ENCODE data around the gene PLEKHH2. TPM values are rescaled to one million over a fixed set of nuclear protein-coding genes. Genes with fewer than 3 reads are reported as not detected.
A peak's percentile ranks its signal among the peaks of the same experiment; 100 is the strongest.

PLEKHH2 gene
- total and polyA plus RNA-seq, 2 of the 13 experiments (the other 11 are each of a cell fraction or from before 2014, with no cell fraction given) = 1.1 to 3.0 TPM

DNA sequence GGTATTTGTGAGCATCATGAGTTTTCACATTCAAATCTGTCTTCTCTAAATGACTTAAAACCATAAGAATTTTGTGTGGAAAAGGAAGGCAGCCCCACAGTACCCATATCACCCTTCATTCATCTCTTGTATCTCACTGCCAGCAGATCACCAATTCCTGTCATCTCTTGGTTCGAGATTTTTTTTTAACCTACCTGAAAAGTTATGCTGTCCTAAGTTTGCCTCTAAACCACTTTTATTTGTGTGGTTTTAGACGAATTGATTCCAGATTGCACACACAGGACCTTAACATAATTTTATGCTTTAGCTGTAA, 169.6 kb downstream of the PLEKHH2 start (continued):
- TF ChIP-seq HNF1A (IDR thresholded peaks at IDR 0.05; ENCODE audit: low read depth) (peak; percentile 76; the same call in 1 of the 2 replicates), HNF1A (CRISPR knock-in tag; IDR thresholded peaks at IDR 0.05; ENCODE audit: borderline replicate concordance) (peak; percentile 8; the same call in 1 of the 2 replicates), TBX3 (IDR thresholded peaks at IDR 0.05; ENCODE audit: borderline replicate concordance) (no peak), ZNF510 (CRISPR knock-in tag; IDR thresholded peaks at IDR 0.05; ENCODE audit: low read depth) (no peak), CEBPB (IDR thresholded peaks at IDR 0.05; ENCODE audit: borderline replicate concordance, low read depth, low read length) (no peak)
- TF ChIP-seq, protein P1, sequence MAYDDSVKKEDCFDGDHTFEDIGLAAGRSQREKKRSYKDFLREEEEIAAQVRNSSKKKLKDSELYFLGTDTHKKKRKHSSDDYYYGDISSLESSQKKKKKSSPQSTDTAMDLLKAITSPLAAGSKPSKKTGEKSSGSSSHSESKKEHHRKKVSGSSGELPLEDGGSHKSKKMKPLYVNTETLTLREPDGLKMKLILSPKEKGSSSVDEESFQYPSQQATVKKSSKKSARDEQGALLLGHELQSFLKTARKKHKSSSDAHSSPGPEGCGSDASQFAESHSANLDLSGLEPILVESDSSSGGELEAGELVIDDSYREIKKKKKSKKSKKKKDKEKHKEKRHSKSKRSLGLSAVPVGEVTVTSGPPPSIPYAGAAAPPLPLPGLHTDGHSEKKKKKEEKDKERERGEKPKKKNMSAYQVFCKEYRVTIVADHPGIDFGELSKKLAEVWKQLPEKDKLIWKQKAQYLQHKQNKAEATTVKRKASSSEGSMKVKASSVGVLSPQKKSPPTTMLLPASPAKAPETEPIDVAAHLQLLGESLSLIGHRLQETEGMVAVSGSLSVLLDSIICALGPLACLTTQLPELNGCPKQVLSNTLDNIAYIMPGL (CRISPR knock-in tag; IDR thresholded peaks at IDR 0.05; ENCODE audit: borderline replicate concordance in 1 of 2, low read depth in 1 of 2) = no peak
- TF ChIP-seq, protein P2, sequence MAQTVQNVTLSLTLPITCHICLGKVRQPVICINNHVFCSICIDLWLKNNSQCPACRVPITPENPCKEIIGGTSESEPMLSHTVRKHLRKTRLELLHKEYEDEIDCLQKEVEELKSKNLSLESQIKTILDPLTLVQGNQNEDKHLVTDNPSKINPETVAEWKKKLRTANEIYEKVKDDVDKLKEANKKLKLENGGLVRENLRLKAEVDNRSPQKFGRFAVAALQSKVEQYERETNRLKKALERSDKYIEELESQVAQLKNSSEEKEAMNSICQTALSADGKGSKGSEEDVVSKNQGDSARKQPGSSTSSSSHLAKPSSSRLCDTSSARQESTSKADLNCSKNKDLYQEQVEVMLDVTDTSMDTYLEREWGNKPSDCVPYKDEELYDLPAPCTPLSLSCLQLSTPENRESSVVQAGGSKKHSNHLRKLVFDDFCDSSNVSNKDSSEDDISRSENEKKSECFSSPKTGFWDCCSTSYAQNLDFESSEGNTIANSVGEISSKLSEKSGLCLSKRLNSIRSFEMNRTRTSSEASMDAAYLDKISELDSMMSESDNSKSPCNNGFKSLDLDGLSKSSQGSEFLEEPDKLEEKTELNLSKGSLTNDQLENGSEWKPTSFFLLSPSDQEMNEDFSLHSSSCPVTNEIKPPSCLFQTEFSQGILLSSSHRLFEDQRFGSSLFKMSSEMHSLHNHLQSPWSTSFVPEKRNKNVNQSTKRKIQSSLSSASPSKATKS (CRISPR knock-in tag; IDR thresholded peaks at IDR 0.05) = 0 out of 2 replicates have a peak, but pooled peaks have one; percentile 21
